Gastrocnemius medialis (tissue), 4 donors: ENCODE measurements around the gene RPS6KA2. TPM values are rescaled to one million over a fixed set of nuclear protein-coding genes. Genes with fewer than 3 reads are reported as not detected.
"Not testable (repeated sequence)": the region's sequence is repeated elsewhere in the genome, so short reads cannot be mapped to it uniquely, and the experiment has no call there.

ENCODE experiments used
- ATAC-seq, 2 donors: fragments of 150-250 bp; one replicate each; pipeline ENCODE4 v1.9.1; 2016
- DNase-seq, 2 donors: peaks; one replicate each; pipeline ENCODE4 v3.0.0-alpha.2; 2019
- H3K27ac ChIP-seq, 4 donors: fragments of 200-600 bp; sonication (generic); 1 replicate in 1 of 4; 2 replicates in 3 of 4; pipeline ENCODE4 v1.5.1; 2016 to 2018; ENCODE audit warnings: mild to moderate bottlenecking in 2 of 4, moderate library complexity in 1 of 4
- H3K27me3 ChIP-seq, 3 donors: fragments of 200-600 bp; sonication (generic) in 2 of 3; 1 replicate in 1 of 3; 2 replicates in 2 of 3; pipeline versions ENCODE4 v1.5.1 to v1.6.0; 2016 to 2019; ENCODE audit warnings: mild to moderate bottlenecking in 1 of 3, moderate library complexity in 1 of 3
- H3K36me3 ChIP-seq, 2 donors: fragments of 200-600 bp; sonication (generic) in 1 of 2; one replicate each; pipeline ENCODE4 v1.5.1; 2017 to 2018
- H3K4me1 ChIP-seq, 2 donors: fragments of 200-600 bp; sonication (generic) in 1 of 2; one replicate each; pipeline ENCODE4 v1.5.1; 2016 to 2017; ENCODE audit warnings: mild to moderate bottlenecking in 2 of 2
- H3K4me3 ChIP-seq, 4 donors: fragments of 200-600 bp; sonication (generic) in 3 of 4; 1 replicate in 1 of 4; 2 replicates in 3 of 4; pipeline ENCODE4 v1.5.1; 2016 to 2019; ENCODE audit warnings: mild to moderate bottlenecking in 2 of 4
- H3K9me3 ChIP-seq, 3 donors: fragments of 200-600 bp; sonication (generic) in 2 of 3; 1 replicate in 1 of 3; 2 replicates in 2 of 3; pipeline ENCODE4 v1.5.1; 2016 to 2019
- POLR2A ChIP-seq, 2 donors: fragments of 450-650 bp; IDR thresholded peaks; one replicate each; pipeline ENCODE4 v1.6.1; 2017; ENCODE audit warnings: antibody characterized with exemption in 2 of 2, mild to moderate bottlenecking in 2 of 2, moderate library complexity in 2 of 2
- in situ Hi-C, 4 donors: fragments of 200-750 bp; cut with MboI; loops; one replicate each; pipeline versions ENCODE4 v1.15.0 to v1.8.0; 2017; ENCODE audit warnings: low sequenced_read_pairs in 4 of 4
- intact Hi-C: fragments of 100-400 bp; cut with DNase I; formaldehyde crosslinking; loops from one replicate; pipeline ENCODE4 v1.15.1; 2023; ENCODE audit warnings: low total_unique reads
- total RNA-seq, 4 donors: library from RNA; depleted of rRNA; stranded (reverse); fragments of >200 nt; gene quantifications; one replicate each; pipeline versions ENCODE4 v1.1.0 to v1.2.3, GENCODE V29; 2016
- TF ChIP-seq, protein P1 (sequence below), 5 experiments: fragments of 450-650 bp in 3 of 5; fragments of 200-600 bp in 2 of 5; sonication (generic) in 2 of 5; IDR thresholded peaks in 4 of 5; conservative IDR thresholded peaks in 1 of 5; 1 replicate in 4 of 5; 2 replicates in 1 of 5; pipeline ENCODE4 v1.5.1; 2016 to 2019; ENCODE audit warnings: antibody characterized with exemption in 5 of 5, mild to moderate bottlenecking in 3 of 5, moderate library complexity in 3 of 5

Gene RPS6KA2
- total RNA-seq, 4 donors from 2014 or later = 18.7 to 35.7 (median 27.4) TPM

DNA sequence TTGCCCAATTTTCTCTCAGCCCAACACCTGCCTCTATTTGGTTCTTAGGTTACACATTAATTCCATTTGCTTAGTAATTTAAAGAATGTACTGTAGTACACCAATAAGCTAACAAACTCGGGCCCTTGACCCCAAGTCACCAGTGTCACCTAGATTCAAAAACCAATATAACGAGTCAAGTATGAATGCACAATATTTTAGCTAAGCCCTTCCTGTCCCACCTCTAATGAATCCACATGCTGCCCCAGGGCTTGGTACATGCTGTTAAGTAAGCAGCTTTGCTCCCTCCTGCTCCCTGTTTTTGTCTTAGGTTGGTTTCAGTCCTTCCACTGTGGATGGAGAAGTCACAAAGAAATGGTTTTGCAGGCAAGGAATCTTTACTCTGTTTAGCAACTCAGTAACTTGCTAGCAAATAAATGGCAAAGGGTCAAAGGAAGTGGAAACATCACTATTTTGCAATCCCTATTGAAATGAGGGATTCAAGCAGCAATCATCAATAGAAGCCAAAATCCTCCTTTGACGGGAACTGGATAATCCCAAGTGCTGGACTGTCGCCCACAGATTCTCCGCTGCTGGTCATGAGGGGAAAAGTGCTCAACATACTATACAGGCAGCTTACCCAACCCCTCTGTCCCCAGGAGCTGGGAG is 239.3 kb downstream of the RPS6KA2 start:
- Histone ChIP-seq H3K27ac (no peak overlapping the region), H3K4me1 (peaks cover 0 to 5% of the 10 kb centered on the region in 2 donors), H3K4me3 (no peak overlapping the region), H3K27me3 (no peaks in the 10 kb centered on the region), H3K9me3 (no peaks in the 10 kb centered on the region), H3K36me3 (no peaks in the 10 kb centered on the region)
- DNase-seq (no peak), ATAC-seq (no peak)
- TF ChIP-seq POLR2A (IDR thresholded peaks at IDR 0.05) = no peak
- TF ChIP-seq, protein P1, sequence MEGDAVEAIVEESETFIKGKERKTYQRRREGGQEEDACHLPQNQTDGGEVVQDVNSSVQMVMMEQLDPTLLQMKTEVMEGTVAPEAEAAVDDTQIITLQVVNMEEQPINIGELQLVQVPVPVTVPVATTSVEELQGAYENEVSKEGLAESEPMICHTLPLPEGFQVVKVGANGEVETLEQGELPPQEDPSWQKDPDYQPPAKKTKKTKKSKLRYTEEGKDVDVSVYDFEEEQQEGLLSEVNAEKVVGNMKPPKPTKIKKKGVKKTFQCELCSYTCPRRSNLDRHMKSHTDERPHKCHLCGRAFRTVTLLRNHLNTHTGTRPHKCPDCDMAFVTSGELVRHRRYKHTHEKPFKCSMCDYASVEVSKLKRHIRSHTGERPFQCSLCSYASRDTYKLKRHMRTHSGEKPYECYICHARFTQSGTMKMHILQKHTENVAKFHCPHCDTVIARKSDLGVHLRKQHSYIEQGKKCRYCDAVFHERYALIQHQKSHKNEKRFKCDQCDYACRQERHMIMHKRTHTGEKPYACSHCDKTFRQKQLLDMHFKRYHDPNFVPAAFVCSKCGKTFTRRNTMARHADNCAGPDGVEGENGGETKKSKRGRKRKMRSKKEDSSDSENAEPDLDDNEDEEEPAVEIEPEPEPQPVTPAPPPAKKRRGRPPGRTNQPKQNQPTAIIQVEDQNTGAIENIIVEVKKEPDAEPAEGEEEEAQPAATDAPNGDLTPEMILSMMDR (IDR thresholded peaks at IDR 0.05 in 4 of 5, conservative IDR thresholded peaks at IDR 0.05 in 1 of 5) = no peak
- in situ Hi-C loops = no loop called here
- intact Hi-C loops = no loop called here

DNA sequence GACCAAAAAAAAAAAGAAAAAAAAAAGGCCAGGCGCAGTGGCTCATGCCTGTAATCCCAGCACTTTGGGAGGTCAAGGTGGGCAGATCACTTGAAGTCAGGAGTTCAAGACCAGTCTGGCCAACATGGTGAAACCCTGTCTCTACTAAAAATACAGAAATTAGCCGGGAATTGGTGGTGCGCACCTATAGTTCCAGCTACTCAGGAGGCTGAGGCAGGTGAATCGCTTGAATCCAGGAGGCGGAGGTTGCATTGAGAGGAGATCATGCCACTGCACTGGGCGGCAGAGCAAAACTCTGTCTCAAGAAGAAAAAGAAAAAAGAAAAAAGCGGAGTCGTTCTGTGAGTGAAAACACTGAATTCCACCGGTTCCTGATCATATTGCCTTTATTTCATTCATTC is 240.0 kb downstream of the RPS6KA2 start:
- H3K4me3 ChIP-seq, H3K4me1 ChIP-seq, H3K27ac ChIP-seq, ATAC-seq, intact Hi-C loops, H3K36me3 ChIP-seq, in situ Hi-C loops, DNase-seq, H3K9me3 ChIP-seq, H3K27me3 ChIP-seq: not testable (repeated sequence)

DNA sequence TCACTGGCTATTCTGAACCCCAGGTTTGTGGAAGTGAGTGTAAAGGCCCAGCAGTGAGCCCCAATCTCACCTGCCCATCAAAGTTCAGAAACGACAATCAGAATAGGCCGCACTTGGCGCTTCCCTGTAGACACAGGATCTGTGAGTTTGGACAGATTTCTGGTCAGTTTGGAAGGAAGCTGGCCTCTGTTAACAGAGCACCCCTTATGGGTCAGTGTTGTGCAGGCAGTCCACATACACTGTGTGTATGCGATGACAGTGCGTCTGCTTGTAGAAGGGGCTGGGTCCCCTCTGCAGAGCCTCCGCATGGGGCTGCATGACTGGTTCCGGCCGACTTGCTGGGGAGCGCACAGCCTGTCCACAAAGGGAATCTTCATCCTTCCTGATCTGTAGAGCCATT is 240.9 kb downstream of the RPS6KA2 start:
- intact Hi-C loops = no loop called here
- in situ Hi-C loops = no loop called here

DNA sequence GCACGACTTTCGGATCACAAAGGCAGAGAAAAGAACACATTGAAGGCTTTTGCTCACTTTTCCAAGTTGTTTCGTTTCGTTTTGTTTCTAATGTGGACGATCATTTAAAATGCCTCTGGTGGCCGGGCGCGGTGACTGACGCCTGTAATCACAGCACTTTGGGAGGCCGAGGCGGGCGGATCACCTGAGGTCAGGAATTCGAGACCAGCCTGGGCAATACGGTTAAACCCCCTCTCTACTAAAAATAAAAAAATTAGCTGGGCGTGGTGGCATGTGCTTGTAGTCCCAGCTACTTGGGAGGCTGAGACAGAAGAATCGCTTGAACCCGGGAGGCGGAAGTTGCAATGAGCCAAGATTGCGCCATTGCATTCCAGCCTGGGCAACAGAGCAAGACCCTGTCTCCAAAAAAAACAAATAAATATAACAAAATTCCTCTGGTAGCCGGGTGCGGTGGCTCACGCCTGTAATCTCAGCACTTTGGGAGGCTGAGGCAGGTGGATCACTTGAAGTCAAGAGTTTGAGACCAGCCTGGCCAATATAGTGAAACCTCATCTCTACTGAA is 243.2 kb downstream of the RPS6KA2 start:
- H3K4me3 ChIP-seq = peak overlapping the region; percentile 80 to 94 (median 90)
- in situ Hi-C loops, H3K27me3 ChIP-seq, H3K36me3 ChIP-seq, ATAC-seq, H3K9me3 ChIP-seq: not testable (repeated sequence)
- peaks cover 25 to 32% of the 10 kb centered on the region in 2 donors for H3K4me1 ChIP-seq
- peak in 1 of 2 donors; percentile 34 for DNase-seq
- intact Hi-C loops = loop anchor here (1.0 to 5.0 kb wide), 5 partner anchors 42 to 308 kb away; partner anchors contain the start of genes RPS6KA2 and SFT2D1
- TF ChIP-seq, protein P1 (IDR thresholded peaks at IDR 0.05 in 4 of 5, conservative IDR thresholded peaks at IDR 0.05 in 1 of 5) = peak in 3 of 5 experiments; percentile 29 to 40 (median 29)
- H3K27ac ChIP-seq = peak overlapping the region; percentile 93 to 99 (median 96)

More for the DNA sequence above, 240.9 kb downstream of the RPS6KA2 start:
- DNase-seq (no peak), ATAC-seq (no peak)
- Histone ChIP-seq H3K27me3 (no peaks in the 10 kb centered on the region), H3K4me3 (no peak overlapping the region), H3K4me1 (peaks cover 5 to 9% of the 10 kb centered on the region in 2 donors), H3K9me3 (no peaks in the 10 kb centered on the region), H3K36me3 (no peaks in the 10 kb centered on the region), H3K27ac (no peak overlapping the region)
- TF ChIP-seq, protein P1 (IDR thresholded peaks at IDR 0.05 in 4 of 5, conservative IDR thresholded peaks at IDR 0.05 in 1 of 5) = no peak
- no peak for TF ChIP-seq POLR2A (IDR thresholded peaks at IDR 0.05)

DNA sequence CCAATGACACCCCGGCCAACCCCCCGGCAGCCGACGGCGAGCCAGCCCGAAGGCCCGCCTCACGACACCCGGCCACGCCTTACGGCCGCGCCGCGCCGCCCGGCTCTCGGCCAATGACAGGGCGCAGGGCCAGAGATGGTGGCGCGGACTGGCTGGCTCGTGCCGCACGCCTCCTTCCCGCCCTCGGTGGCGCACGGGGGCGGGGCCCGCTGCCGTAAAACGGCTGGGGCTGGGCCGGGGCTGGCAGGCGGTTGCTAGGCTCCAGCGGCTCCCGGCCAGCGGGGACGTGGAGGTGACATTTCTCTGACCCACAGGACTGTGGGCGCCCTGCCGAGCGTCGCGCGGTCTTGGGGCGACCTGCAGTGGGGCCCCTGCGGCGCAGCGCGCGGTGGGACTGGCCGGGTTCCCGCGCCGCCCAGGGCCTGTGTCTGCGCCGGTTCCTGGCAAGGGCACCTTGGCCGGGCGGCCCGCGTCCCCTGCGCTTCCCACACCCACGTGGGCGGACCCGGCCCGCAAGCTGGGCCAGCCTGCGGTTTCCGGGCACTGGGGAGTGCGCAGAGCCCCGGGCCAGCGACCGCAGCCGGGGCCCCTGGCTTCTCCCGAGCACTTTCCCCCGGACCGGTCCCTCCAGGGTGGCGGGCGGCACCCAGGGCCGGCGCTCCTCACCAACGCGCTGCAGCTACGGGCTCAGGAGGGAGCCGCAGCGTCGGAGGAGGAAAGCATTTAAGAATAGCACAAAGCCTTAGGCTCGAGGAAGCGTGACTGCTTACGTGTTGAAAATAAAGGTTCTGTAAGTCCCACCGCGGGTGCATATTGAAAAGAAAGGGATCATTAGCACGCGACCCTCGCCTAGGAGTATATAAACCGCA is 243.9 kb downstream of the RPS6KA2 start, which contains the start of gene MPC1:
Gene MPC1 (minus strand): TSS at position 8 of the 869 bp plus-strand sequence. CDS start 64 bp downstream, outside the sequence.
- Histone ChIP-seq H3K27me3 (no peaks in the 10 kb centered on the region), H3K36me3 (no peaks in the 10 kb centered on the region), H3K4me1 (peaks cover 25 to 34% of the 10 kb centered on the region in 2 donors), H3K9me3 (no peaks in the 10 kb centered on the region), H3K27ac (peak within 1 kb of the TSS; percentile 93 to 99 (median 96)), H3K4me3 (peak within 1 kb of the TSS; percentile 80 to 94 (median 90))
- in situ Hi-C loops = no loop called here
- intact Hi-C loops = loop anchor here (1.0 to 5.0 kb wide), 7 partner anchors 18 to 309 kb away; partner anchors contain the start of genes RPS6KA2 and SFT2D1
- TF ChIP-seq POLR2A (IDR thresholded peaks at IDR 0.05) = peak; percentile 82 to 94
- TF ChIP-seq, protein P1 (IDR thresholded peaks at IDR 0.05 in 4 of 5, conservative IDR thresholded peaks at IDR 0.05 in 1 of 5) = no peak
- ATAC-seq = peak; percentile 79 to 87
- DNase-seq = peak; percentile 92 to 96
